ENCODE results near the gene GNAT2.

Gene GNAT2

GRCh38 chr1:109629372-109630030 lies 10.1 kb upstream of the GNAT2 start:
- in situ Hi-C loops (cut with HindIII; ENCODE audit: low sequenced_read_pairs) = no loop called here

- in situ Hi-C loops (cut with HindIII; ENCODE audit: low sequenced_read_pairs) = no loop called here
These were observed 9.3 kb upstream of the GNAT2 start for GRCh38 chr1:109628540-109629321.

GRCh38 chr1:109627692-109628399 lies 8.4 kb upstream of the GNAT2 start:
- in situ Hi-C loops (cut with HindIII; ENCODE audit: low sequenced_read_pairs) = no loop called here

- in situ Hi-C loops (cut with HindIII; ENCODE audit: low sequenced_read_pairs) = no loop called here
These were observed 7.4 kb upstream of the GNAT2 start for GRCh38 chr1:109626682-109627408.

- in situ Hi-C loops (cut with HindIII; ENCODE audit: low sequenced_read_pairs) = no loop called here
These were observed 6.5 kb upstream of the GNAT2 start for GRCh38 chr1:109625601-109626560.

GRCh38 chr1:109625176-109625575 lies 5.8 kb upstream of the GNAT2 start:
- in situ Hi-C loops (cut with HindIII; ENCODE audit: low sequenced_read_pairs) = no loop called here

- in situ Hi-C loops (cut with HindIII; ENCODE audit: low sequenced_read_pairs) = no loop called here
These were observed 5.0 kb upstream of the GNAT2 start for GRCh38 chr1:109624201-109625010.

- in situ Hi-C loops (cut with HindIII; ENCODE audit: low sequenced_read_pairs) = no loop called here
These were observed 4.3 kb upstream of the GNAT2 start for GRCh38 chr1:109623601-109624161.

- in situ Hi-C loops (cut with HindIII; ENCODE audit: low sequenced_read_pairs) = no loop called here
These were observed 3.5 kb upstream of the GNAT2 start for GRCh38 chr1:109622895-109623294.

GRCh38 chr1:109622137-109622892 lies 2.9 kb upstream of the GNAT2 start:
- in situ Hi-C loops (cut with HindIII; ENCODE audit: low sequenced_read_pairs) = no loop called here

- in situ Hi-C loops (cut with HindIII; ENCODE audit: low sequenced_read_pairs) = no loop called here
These were observed 2.1 kb upstream of the GNAT2 start for GRCh38 chr1:109621379-109622136.

GRCh38 chr1:109620841-109621286 lies 1.4 kb upstream of the GNAT2 start:
- in situ Hi-C loops (cut with HindIII; ENCODE audit: low sequenced_read_pairs) = no loop called here

GRCh38 chr1:109620401-109620791 lies 980 bp upstream of the GNAT2 start:
- in situ Hi-C loops (cut with HindIII; ENCODE audit: low sequenced_read_pairs) = no loop called here

- in situ Hi-C loops (cut with HindIII; ENCODE audit: low sequenced_read_pairs) = no loop called here
These were observed 498 bp downstream of the GNAT2 start for GRCh38 chr1:109618661-109619575.

- in situ Hi-C loops (cut with HindIII; ENCODE audit: low sequenced_read_pairs) = no loop called here
These were observed 2.1 kb downstream of the GNAT2 start for GRCh38 chr1:109617291-109617801.

GRCh38 chr1:109616391-109616790 lies 3.0 kb downstream of the GNAT2 start:
- in situ Hi-C loops (cut with HindIII; ENCODE audit: low sequenced_read_pairs) = no loop called here
